ENCODE results near the gene GALNS.

- TF ChIP-seq CTCF (IDR thresholded peaks at IDR 0.05 in 8 of 11, conservative IDR thresholded peaks at IDR 0.05 in 3 of 11) (no peak), POLR2A (IDR thresholded peaks at IDR 0.05) (no peak)
Observed at GRCh38 chr16:88792078-88792550, 64.6 kb downstream of the GALNS start.
